Measurements from ENCODE around the gene SLC13A1.
A peak's percentile ranks its signal among the peaks of the same experiment; 100 is the strongest.

The SLC13A1 gene

DNA sequence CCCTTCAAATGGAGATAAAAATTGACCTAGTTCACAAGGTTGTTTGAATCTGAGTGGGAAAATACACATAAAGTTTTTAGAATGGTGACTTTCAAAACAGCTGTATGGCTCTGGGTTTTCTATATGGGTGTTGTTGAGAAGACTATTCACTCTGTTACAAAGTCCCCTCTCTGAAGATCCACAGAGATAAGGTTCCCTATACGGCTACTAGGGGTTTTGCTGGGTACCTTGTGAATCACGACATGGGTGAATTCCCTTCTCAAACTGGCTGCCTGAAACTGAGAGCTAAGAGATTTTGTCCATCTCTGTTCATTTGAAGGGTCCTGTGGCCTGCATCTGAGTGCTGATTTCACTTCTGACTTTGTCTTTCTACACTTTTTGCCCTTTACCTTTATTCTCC lies 11.8 kb upstream of the SLC13A1 start:
- Histone ChIP-seq H3K4me1 (ENCODE audit: low read depth, poor library complexity, severe bottlenecking) (peaks cover 2% of the 10 kb centered on the region), H3K27ac (no peak overlapping the region), H3K79me2 (ENCODE audit: insufficient read depth, low read depth) (no peaks in the 10 kb centered on the region), H4K20me1 (ENCODE audit: insufficient read depth) (no peaks in the 10 kb centered on the region), H2AFZ (ENCODE audit: low read depth) (no peak overlapping the region), H3K36me3 (ENCODE audit: insufficient read depth) (no peaks in the 10 kb centered on the region), H3K4me2 (no peak overlapping the region), H3K4me3 (IDR thresholded peaks at IDR 0.05; ENCODE audit: insufficient read depth, low read depth, low read length) (no peak overlapping the region), H3K9ac (no peak overlapping the region), H3K27me3 (ENCODE audit: insufficient read depth, low read depth) (no peaks in the 10 kb centered on the region)
- TF ChIP-seq, protein P1, sequence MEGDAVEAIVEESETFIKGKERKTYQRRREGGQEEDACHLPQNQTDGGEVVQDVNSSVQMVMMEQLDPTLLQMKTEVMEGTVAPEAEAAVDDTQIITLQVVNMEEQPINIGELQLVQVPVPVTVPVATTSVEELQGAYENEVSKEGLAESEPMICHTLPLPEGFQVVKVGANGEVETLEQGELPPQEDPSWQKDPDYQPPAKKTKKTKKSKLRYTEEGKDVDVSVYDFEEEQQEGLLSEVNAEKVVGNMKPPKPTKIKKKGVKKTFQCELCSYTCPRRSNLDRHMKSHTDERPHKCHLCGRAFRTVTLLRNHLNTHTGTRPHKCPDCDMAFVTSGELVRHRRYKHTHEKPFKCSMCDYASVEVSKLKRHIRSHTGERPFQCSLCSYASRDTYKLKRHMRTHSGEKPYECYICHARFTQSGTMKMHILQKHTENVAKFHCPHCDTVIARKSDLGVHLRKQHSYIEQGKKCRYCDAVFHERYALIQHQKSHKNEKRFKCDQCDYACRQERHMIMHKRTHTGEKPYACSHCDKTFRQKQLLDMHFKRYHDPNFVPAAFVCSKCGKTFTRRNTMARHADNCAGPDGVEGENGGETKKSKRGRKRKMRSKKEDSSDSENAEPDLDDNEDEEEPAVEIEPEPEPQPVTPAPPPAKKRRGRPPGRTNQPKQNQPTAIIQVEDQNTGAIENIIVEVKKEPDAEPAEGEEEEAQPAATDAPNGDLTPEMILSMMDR (conservative IDR thresholded peaks at IDR 0.05; ENCODE audit: low read depth, low read length): no peak

DNA sequence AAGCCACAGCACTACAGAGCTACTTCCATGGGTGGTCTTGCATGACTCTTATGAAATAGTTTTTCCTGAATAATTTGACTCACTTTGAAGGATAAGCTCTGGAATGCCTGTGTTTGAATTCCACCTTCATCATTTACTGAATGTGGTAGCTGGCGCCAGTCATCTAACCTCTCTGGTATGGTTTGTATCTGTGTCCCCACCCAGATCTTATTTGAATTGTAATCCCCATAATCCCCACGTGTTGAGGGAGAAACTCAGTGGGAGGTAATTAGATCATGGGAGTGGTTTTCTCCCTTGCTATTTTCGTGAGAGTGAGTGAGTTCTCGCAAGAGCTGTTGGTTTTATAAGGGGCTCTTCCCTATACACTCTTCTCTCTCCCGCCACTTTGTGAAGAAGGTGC lies 11.2 kb upstream of the SLC13A1 start:
- no peaks in the 10 kb centered on the region for H3K27me3 ChIP-seq (ENCODE audit: insufficient read depth, low read depth)
- no peak overlapping the region for H2AFZ ChIP-seq (ENCODE audit: low read depth)
- no peaks in the 10 kb centered on the region for H4K20me1 ChIP-seq (ENCODE audit: insufficient read depth)
- H3K9ac ChIP-seq: no peak overlapping the region
- TF ChIP-seq, protein P1 (conservative IDR thresholded peaks at IDR 0.05; ENCODE audit: low read depth, low read length): no peak
- no peaks in the 10 kb centered on the region for H3K36me3 ChIP-seq (ENCODE audit: insufficient read depth)
- H3K4me3 ChIP-seq (IDR thresholded peaks at IDR 0.05; ENCODE audit: insufficient read depth, low read depth, low read length): no peak overlapping the region
- H3K27ac ChIP-seq: no peak overlapping the region
- H3K4me2 ChIP-seq: no peak overlapping the region
- H3K79me2 ChIP-seq (ENCODE audit: insufficient read depth, low read depth): no peaks in the 10 kb centered on the region
- no peaks in the 10 kb centered on the region for H3K4me1 ChIP-seq (ENCODE audit: low read depth, poor library complexity, severe bottlenecking)

DNA sequence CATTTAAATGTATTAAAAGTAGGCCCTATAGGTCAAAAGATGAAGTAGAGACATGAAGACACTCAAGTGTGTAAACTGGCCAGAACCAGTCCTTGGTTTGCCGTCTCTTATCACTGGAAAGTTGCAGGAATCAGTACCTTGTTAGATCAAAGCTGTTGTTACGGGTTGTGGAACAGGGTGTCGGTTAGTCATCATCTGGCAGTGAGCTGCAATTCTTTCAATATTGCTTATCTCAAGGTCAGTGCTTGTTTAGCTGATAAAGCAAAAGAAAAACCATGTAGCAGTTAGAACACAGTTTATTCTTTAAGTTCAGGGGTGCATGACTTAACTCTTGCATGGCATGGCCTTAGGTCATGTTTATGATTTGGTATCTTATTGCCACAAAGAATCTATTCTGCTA lies 10.0 kb upstream of the SLC13A1 start:
- no peaks in the 10 kb centered on the region for H4K20me1 ChIP-seq (ENCODE audit: insufficient read depth)
- H3K36me3 ChIP-seq (ENCODE audit: insufficient read depth): no peaks in the 10 kb centered on the region
- H3K4me2 ChIP-seq: no peak overlapping the region
- H3K79me2 ChIP-seq (ENCODE audit: insufficient read depth, low read depth): no peaks in the 10 kb centered on the region
- H2AFZ ChIP-seq (ENCODE audit: low read depth): no peak overlapping the region
- TF ChIP-seq, protein P1 (conservative IDR thresholded peaks at IDR 0.05; ENCODE audit: low read depth, low read length): no peak
- H3K4me3 ChIP-seq (IDR thresholded peaks at IDR 0.05; ENCODE audit: insufficient read depth, low read depth, low read length): no peak overlapping the region
- H3K9ac ChIP-seq: no peak overlapping the region
- no peaks in the 10 kb centered on the region for H3K4me1 ChIP-seq (ENCODE audit: low read depth, poor library complexity, severe bottlenecking)
- H3K27me3 ChIP-seq (ENCODE audit: insufficient read depth, low read depth): no peaks in the 10 kb centered on the region
- no peak overlapping the region for H3K27ac ChIP-seq

DNA sequence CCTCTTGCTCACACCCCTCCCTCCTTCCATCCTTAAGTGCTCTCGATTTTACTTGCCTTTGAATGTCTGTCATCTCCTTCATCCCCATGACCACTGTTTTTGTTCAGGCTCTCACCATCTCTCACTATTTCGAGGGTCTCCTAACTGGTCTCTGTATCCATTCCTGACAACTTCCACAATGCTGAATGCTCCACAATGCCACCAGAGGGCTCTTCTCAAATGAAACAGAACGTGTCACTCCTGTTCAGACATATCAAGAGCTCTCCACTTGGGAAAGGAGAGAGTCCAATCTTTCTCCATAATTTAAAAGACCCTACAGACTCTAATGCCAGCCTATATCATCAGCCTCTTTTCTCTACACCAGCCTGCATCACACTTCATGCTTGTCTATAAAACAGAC lies 9.0 kb upstream of the SLC13A1 start:
- no peak overlapping the region for H3K27ac ChIP-seq
- H3K9ac ChIP-seq: no peak overlapping the region
- no peak overlapping the region for H2AFZ ChIP-seq (ENCODE audit: low read depth)
- no peaks in the 10 kb centered on the region for H3K27me3 ChIP-seq (ENCODE audit: insufficient read depth, low read depth)
- TF ChIP-seq, protein P1 (conservative IDR thresholded peaks at IDR 0.05; ENCODE audit: low read depth, low read length): peak; percentile 48
- H3K36me3 ChIP-seq (ENCODE audit: insufficient read depth): no peaks in the 10 kb centered on the region
- no peaks in the 10 kb centered on the region for H4K20me1 ChIP-seq (ENCODE audit: insufficient read depth)
- H3K4me1 ChIP-seq (ENCODE audit: low read depth, poor library complexity, severe bottlenecking): no peaks in the 10 kb centered on the region
- H3K4me3 ChIP-seq (IDR thresholded peaks at IDR 0.05; ENCODE audit: insufficient read depth, low read depth, low read length): no peak overlapping the region
- no peak overlapping the region for H3K4me2 ChIP-seq
- H3K79me2 ChIP-seq (ENCODE audit: insufficient read depth, low read depth): no peaks in the 10 kb centered on the region
